Motor neuron (in vitro differentiated cells): Measurements from ENCODE around the gene PCDHB16. TPM values are rescaled to one million over a fixed set of nuclear protein-coding genes. Genes with fewer than 3 reads are reported as not detected.
A peak's percentile ranks its signal among the peaks of the same experiment; 100 is the strongest.
"Not testable (repeated sequence)": the region's sequence is repeated elsewhere in the genome, so short reads cannot be mapped to it uniquely, and the experiment has no call there.

Source experiments
- ATAC-seq, 8 experiments: fragments of 200-7000 bp; cut with Tn5 transposase; replicated peaks in 6 of 8; 2 replicates each; pipeline ENCODE4 v1.8.0; 2021; ENCODE audit warnings: mild to moderate bottlenecking in 8 of 8, moderate library complexity in 8 of 8
- H3K27ac ChIP-seq, 2 donors: fragments of 250-450 bp; sonication (Bioruptor Pico); 2 replicates each; pipeline ENCODE4 v1.9.0; 2021; ENCODE audit warnings: antibody characterized with exemption in 2 of 2, mild to moderate bottlenecking in 2 of 2, moderate library complexity in 1 of 2
- H3K4me1 ChIP-seq, 2 donors: fragments of 250-450 bp; sonication (Bioruptor Pico); replicated peaks in 1 of 2; 2 replicates each; pipeline ENCODE4 v1.6.1; 2021; ENCODE audit warnings: antibody characterized with exemption in 2 of 2, mild to moderate bottlenecking in 2 of 2, moderate library complexity in 1 of 2
- H3K4me3 ChIP-seq, 5 donors: fragments of 250-450 bp; sonication (Bioruptor Pico); 2 replicates each; pipeline ENCODE4 v1.9.0; 2021; ENCODE audit warnings: antibody characterized with exemption in 5 of 5, mild to moderate bottlenecking in 5 of 5, moderate library complexity in 4 of 5
- WGBS, 10 experiments: fragments of 450-650 bp; shearing (Covaris generic); methylation state at CpG; one replicate each; pipeline ENCODE4 v1.0.0; 2022; 5-methylcytosine and 5-hydroxymethylcytosine counted together
- in situ Hi-C, 9 experiments: fragments of 400-800 bp; cut with MboI; loops; one replicate each; pipeline ENCODE4 v1.15.0; 2021; ENCODE audit warnings: low sequenced_read_pairs in 9 of 9, low pct_unique_long_range_greater_than_20kb in 2 of 9; ENCODE audit not compliant: unreplicated experiment in 9 of 9
- total RNA-seq, 8 experiments: library from RNA; unstranded; fragments of 300-600 nt; gene quantifications; 2 replicates each; pipeline versions ENCODE4 v1.2.3 to v1.2.4, GENCODE V29; 2022

PCDHB16 gene
- total RNA-seq, 8 experiments from 2014 or later = 0.25 to 3.4 (median 1.8) TPM

- in situ Hi-C loops = loop anchor here in 3 of 9 experiments (25.0 kb wide), 1 partner anchor 348 kb away; no protein-coding TSS in a partner anchor
- ATAC-seq, H3K4me1 ChIP-seq, H3K27ac ChIP-seq, H3K4me3 ChIP-seq: not testable (repeated sequence)
- WGBS, 10 experiments = 30 to 100% (median 67%) methylated on average over 2 to 5 of the region's 12 CpGs; no CpG with 5 or more reads in 6 of the 10 experiments
Observed at GRCh38 chr5:141214583-141214982, 32.4 kb downstream of the PCDHB16 start.

GRCh38 chr5:141215504-141215903 is 33.3 kb downstream of the PCDHB16 start:
- not testable (repeated sequence) for ATAC-seq

GRCh38 chr5:141216035-141216434 is 33.8 kb downstream of the PCDHB16 start:
- in situ Hi-C loops = loop anchor here in 3 of 9 experiments (25.0 kb wide), 1 partner anchor 346 kb away; no protein-coding TSS in a partner anchor
- H3K4me3 ChIP-seq, H3K4me1 ChIP-seq, ATAC-seq, H3K27ac ChIP-seq: not testable (repeated sequence)
- WGBS, 10 experiments = 0 to 71% methylated on average over 1 to 2 of the region's 26 CpGs; no CpG with 5 or more reads in 8 of the 10 experiments

More at GRCh38 chr5:141215504-141215903, 33.3 kb downstream of the PCDHB16 start:
- WGBS, 10 experiments = 0 to 100% (median 40%) methylated on average over 1 to 11 of the region's 40 CpGs; no CpG with 5 or more reads in 5 of the 10 experiments
- H3K4me3 ChIP-seq, H3K4me1 ChIP-seq, H3K27ac ChIP-seq: not testable (repeated sequence)
- in situ Hi-C loops = loop anchor here in 3 of 9 experiments (25.0 kb wide), 1 partner anchor 347 kb away; no protein-coding TSS in a partner anchor

- WGBS, 10 experiments = 0 to 45% (median 12%) methylated on average over 2 to 15 of the region's 15 CpGs
- Histone ChIP-seq H3K4me1 (no peaks in the 10 kb centered on the region), H3K4me3 (peak within 1 kb of the TSS; percentile 22 to 42 (median 38)), H3K27ac (peak within 1 kb of the TSS in 1 of 2 donors; percentile 47)
- peak; percentile 61 to 94 (median 86) for ATAC-seq
- in situ Hi-C loops = loop anchor here in 3 of 9 experiments (25.0 kb wide), 1 partner anchor 339 kb away; no protein-coding TSS in a partner anchor
Observed at GRCh38 chr5:141223112-141223783, 41.1 kb downstream of the PCDHB16 start, which contains the start of gene PCDHB14. TSS of gene PCDHB14 (plus strand) at chr5:141223343. CDS start at chr5:141223506, 163 bp downstream.

GRCh38 chr5:141224844-141225243 is 42.7 kb downstream of the PCDHB16 start:
- no CpG with 5 or more reads among the region's 40 CpGs for WGBS, 10 experiments
- in situ Hi-C loops = loop anchor here in 3 of 9 experiments (25.0 kb wide), 1 partner anchor 337 kb away; no protein-coding TSS in a partner anchor
- not testable (repeated sequence) for H3K27ac ChIP-seq, H3K4me1 ChIP-seq, ATAC-seq
- H3K4me3 ChIP-seq = peak overlapping the region in 1 of 5 donors; percentile 17

GRCh38 chr5:141225421-141225820 is 43.2 kb downstream of the PCDHB16 start:
- H3K27ac ChIP-seq, in situ Hi-C loops, H3K4me1 ChIP-seq, H3K4me3 ChIP-seq, ATAC-seq: not testable (repeated sequence)
- WGBS, 10 experiments = 23 to 83% (median 68%) methylated on average over 1 to 3 of the region's 30 CpGs; no CpG with 5 or more reads in 7 of the 10 experiments

- Histone ChIP-seq H3K4me3 (peak overlapping the region in 2 of 5 donors; percentile 30 to 48), H3K4me1 (no peaks in the 10 kb centered on the region), H3K27ac (peak overlapping the region in 1 of 2 donors; percentile 57)
- in situ Hi-C loops = no loop called here
- 0 to 86% (median 6%) methylated on average over 1 to 15 of the region's 15 CpGs for WGBS, 10 experiments
- ATAC-seq = no peak
Observed at GRCh38 chr5:141234109-141234667, 52.0 kb downstream of the PCDHB16 start.

Other genes with a start within 250 kb of the PCDHB16 start
- gene PCDHAC2, start 215.9 kb upstream of the PCDHB16 start, total RNA-seq = 10 to 100 TPM in 1 of 8 experiments, 1 to 10 TPM in 5, under 1 TPM in 2; 0.10 to 24.4 (median 4.8) TPM
- gene PCDHB1, start 131.0 kb upstream of the PCDHB16 start, total RNA-seq = under 1 TPM in 7 of 8 experiments, not detected in 1; 0.04 to 0.43 (median 0.11) TPM
- gene PCDHB2, start 87.8 kb upstream of the PCDHB16 start, total RNA-seq = 10 to 100 TPM in 5 of 8 experiments, 1 to 10 TPM in 2, under 1 TPM in 1; 0.36 to 45.7 (median 10.3) TPM
- gene PCDHB3, start 81.9 kb upstream of the PCDHB16 start, total RNA-seq = 1 to 10 TPM in 7 of 8 experiments, not detected in 1; 1.6 to 7.6 (median 2.8) TPM
- 1 to 10 TPM in 4 of 8 experiments, under 1 TPM in 4; 0.20 to 2.0 (median 1.2) TPM for gene PCDHB4, start 60.6 kb upstream of the PCDHB16 start, total RNA-seq
- 10 to 100 TPM in 3 of 8 experiments, 1 to 10 TPM in 1, under 1 TPM in 3, not detected in 1; 0.27 to 51.6 (median 8.5) TPM for gene PCDHB5, start 47.2 kb upstream of the PCDHB16 start, total RNA-seq
- 1 to 10 TPM in 4 of 8 experiments, under 1 TPM in 3, not detected in 1; 0.28 to 2.8 (median 2.3) TPM for gene PCDHB6, start 32.3 kb upstream of the PCDHB16 start, total RNA-seq
- 1 to 10 TPM in 3 of 8 experiments, under 1 TPM in 5; 0.20 to 2.0 (median 0.50) TPM for gene PCDHB7, start 9.7 kb upstream of the PCDHB16 start, total RNA-seq
- gene PCDHB8, start 4.6 kb upstream of the PCDHB16 start, total RNA-seq = 1 to 10 TPM in 4 of 8 experiments, under 1 TPM in 4; 0.11 to 4.4 (median 1.8) TPM
- 10 to 100 TPM in 1 of 8 experiments, 1 to 10 TPM in 6, under 1 TPM in 1; 0.72 to 10.1 (median 2.3) TPM for gene PCDHB9, start 4.8 kb downstream of the PCDHB16 start, total RNA-seq
- gene PCDHB10, start 10.0 kb downstream of the PCDHB16 start, total RNA-seq = 10 to 100 TPM in 1 of 8 experiments, 1 to 10 TPM in 4, under 1 TPM in 3; 0.20 to 25.4 (median 5.5) TPM
- 1 to 10 TPM in 6 of 8 experiments, under 1 TPM in 2; 0.46 to 6.1 (median 3.4) TPM for gene PCDHB11, start 17.2 kb downstream of the PCDHB16 start, total RNA-seq
- 1 to 10 TPM in 5 of 8 experiments, under 1 TPM in 3; 0.31 to 8.9 (median 2.9) TPM for gene PCDHB12, start 26.3 kb downstream of the PCDHB16 start, total RNA-seq
- gene PCDHB13, start 31.5 kb downstream of the PCDHB16 start, total RNA-seq = 1 to 10 TPM in 7 of 8 experiments, under 1 TPM in 1; 0.25 to 6.7 (median 2.9) TPM
- 10 to 100 TPM in 1 of 8 experiments, 1 to 10 TPM in 7; 1.2 to 16.7 (median 6.5) TPM for gene PCDHB14, start 41.0 kb downstream of the PCDHB16 start, total RNA-seq
- 1 to 10 TPM in 6 of 8 experiments, under 1 TPM in 2; 0.25 to 8.6 (median 3.5) TPM for gene PCDHB15, start 63.0 kb downstream of the PCDHB16 start, total RNA-seq
- gene SLC25A2, start 121.7 kb downstream of the PCDHB16 start, total RNA-seq = 1 to 10 TPM in 1 of 8 experiments, under 1 TPM in 5, not detected in 2; 0.14 to 1.4 (median 0.54) TPM
- 100 to 1,000 TPM in 2 of 8 experiments, 10 to 100 TPM in 6; 58.8 to 118 (median 71.3) TPM for gene TAF7, start 138.4 kb downstream of the PCDHB16 start, total RNA-seq
- gene PCDHGA1, start 148.1 kb downstream of the PCDHB16 start, total RNA-seq = 1 to 10 TPM in 2 of 8 experiments, under 1 TPM in 6; 0.23 to 1.3 (median 0.79) TPM
- gene PCDHGA2, start 156.4 kb downstream of the PCDHB16 start, total RNA-seq = 1 to 10 TPM in 2 of 8 experiments, under 1 TPM in 6; 0.16 to 1.5 (median 0.34) TPM
- gene PCDHGA3, start 161.4 kb downstream of the PCDHB16 start, total RNA-seq = 10 to 100 TPM in 1 of 8 experiments, 1 to 10 TPM in 1, under 1 TPM in 6; 0.05 to 32.1 (median 0.65) TPM
- gene PCDHGB1, start 167.7 kb downstream of the PCDHB16 start, total RNA-seq = 1 to 10 TPM in 3 of 8 experiments, under 1 TPM in 5; 0.33 to 4.4 (median 0.83) TPM
- gene PCDHGA4, start 172.6 kb downstream of the PCDHB16 start, total RNA-seq = 1 to 10 TPM in 5 of 8 experiments, under 1 TPM in 3; 0.22 to 3.2 (median 1.4) TPM
- gene PCDHGB2, start 177.6 kb downstream of the PCDHB16 start, total RNA-seq = 10 to 100 TPM in 1 of 8 experiments, 1 to 10 TPM in 2, under 1 TPM in 5; 0.41 to 10.7 (median 0.83) TPM
- gene PCDHGA5, start 181.8 kb downstream of the PCDHB16 start, total RNA-seq = 1 to 10 TPM in 2 of 8 experiments, under 1 TPM in 6; 0.16 to 5.2 (median 0.50) TPM
- 1 to 10 TPM in 3 of 8 experiments, under 1 TPM in 5; 0.22 to 6.5 (median 0.59) TPM for gene PCDHGB3, start 187.9 kb downstream of the PCDHB16 start, total RNA-seq
- 1 to 10 TPM in 4 of 8 experiments, under 1 TPM in 4; 0.11 to 6.9 (median 0.88) TPM for gene PCDHGA6, start 191.5 kb downstream of the PCDHB16 start, total RNA-seq
- 1 to 10 TPM in 2 of 8 experiments, under 1 TPM in 6; 0.16 to 5.8 (median 0.52) TPM for gene PCDHGA7, start 200.4 kb downstream of the PCDHB16 start, total RNA-seq
- 10 to 100 TPM in 1 of 8 experiments, 1 to 10 TPM in 5, under 1 TPM in 2; 0.22 to 92.9 (median 1.4) TPM for gene PCDHGB4, start 205.3 kb downstream of the PCDHB16 start, total RNA-seq
- gene PCDHGA8, start 210.2 kb downstream of the PCDHB16 start, total RNA-seq = 1 to 10 TPM in 2 of 8 experiments, under 1 TPM in 6; 0.11 to 5.7 (median 0.57) TPM
- 10 to 100 TPM in 1 of 8 experiments, 1 to 10 TPM in 3, under 1 TPM in 4; 0.05 to 11.4 (median 0.83) TPM for gene PCDHGB5, start 215.6 kb downstream of the PCDHB16 start, total RNA-seq
- gene PCDHGA9, start 220.4 kb downstream of the PCDHB16 start, total RNA-seq = 1 to 10 TPM in 4 of 8 experiments, under 1 TPM in 4; 0.22 to 5.5 (median 1.3) TPM
- gene PCDHGB6, start 225.6 kb downstream of the PCDHB16 start, total RNA-seq = 10 to 100 TPM in 5 of 8 experiments, 1 to 10 TPM in 3; 1.1 to 46.7 (median 31.5) TPM
- gene PCDHGA10, start 230.6 kb downstream of the PCDHB16 start, total RNA-seq = 1 to 10 TPM; 2.1 to 7.6 (median 4.4) TPM
- 10 to 100 TPM in 2 of 8 experiments, 1 to 10 TPM in 6; 4.7 to 31.4 (median 9.2) TPM for gene PCDHGB7, start 235.3 kb downstream of the PCDHB16 start, total RNA-seq
- gene PCDHGA11, start 238.7 kb downstream of the PCDHB16 start, total RNA-seq = 1 to 10 TPM; 1.3 to 8.8 (median 3.8) TPM
- gene PCDHGA12, start 248.1 kb downstream of the PCDHB16 start, total RNA-seq = 10 to 100 TPM in 1 of 8 experiments, 1 to 10 TPM in 7; 1.0 to 16.1 (median 1.5) TPM